ENCODE results near the gene BCAR1. TPM values are rescaled to one million over a fixed set of nuclear protein-coding genes. Genes with fewer than 3 reads are reported as not detected.
"Not testable (repeated sequence)": the region's sequence is repeated elsewhere in the genome, so short reads cannot be mapped to it uniquely, and the experiment has no call there.

Gene BCAR1
- total RNA-seq, 4 donors from 2014 or later = 125 to 201 (median 154) TPM

DNA sequence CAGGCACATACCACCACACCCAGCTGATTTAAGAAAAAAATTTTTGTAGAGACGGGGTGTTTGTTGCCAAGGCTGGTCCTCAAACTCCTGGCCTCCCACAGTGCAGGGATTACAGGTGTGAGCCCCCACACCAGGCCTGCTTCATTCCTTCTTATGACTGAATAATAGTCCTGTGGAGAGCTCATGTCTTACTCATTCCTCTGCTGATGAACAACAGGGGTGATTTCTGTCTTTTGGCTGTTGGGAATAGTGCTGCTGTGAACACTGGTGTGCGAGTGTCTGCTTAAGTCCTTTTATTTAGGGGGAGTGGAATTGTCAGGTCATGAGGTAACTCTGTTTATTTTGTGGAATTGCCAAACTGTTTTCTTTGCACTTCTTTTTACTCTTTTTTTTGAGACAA lies 35.3 kb downstream of the BCAR1 start:
- DNase-seq = no peak
- Histone ChIP-seq H3K27ac (no peak overlapping the region), H3K9me3 (no peaks in the 10 kb centered on the region), H3K36me3 (no peaks in the 10 kb centered on the region), H3K4me1 (no peaks in the 10 kb centered on the region), H3K27me3 (no peaks in the 10 kb centered on the region), H3K4me3 (no peak overlapping the region)
- 60 to 78% methylated on average over 1 to 2 of the region's 2 CpGs for whole genome bisulfite sequencing, 2 donors (ENCODE audit: low coverage in 1 of 2)
- in situ Hi-C loops (cut with MboI; ENCODE audit: low pct_ligation_motif_present in 1 of 4, low pct_unique_long_range_greater_than_20kb in 1 of 4, low sequenced_read_pairs in 3 of 4) (loop anchor here in 3 of 4 donors (10.0 to 25.0 kb wide), 3 partner anchors 171 to 546 kb away; no protein-coding TSS in a partner anchor), intact Hi-C loops (cut with DNase I; ENCODE audit: low total_unique reads) (loop anchor here (2.0 kb wide), 1 partner anchor 15 kb away; no protein-coding TSS in a partner anchor)
- TF ChIP-seq POLR2AphosphoS5 (IDR thresholded peaks at IDR 0.05) = no peak
- no peak for TF ChIP-seq EP300 (IDR thresholded peaks at IDR 0.05; ENCODE audit: low read depth)
- no peak for TF ChIP-seq POLR2A (IDR thresholded peaks at IDR 0.05)
- TF ChIP-seq, protein P1, sequence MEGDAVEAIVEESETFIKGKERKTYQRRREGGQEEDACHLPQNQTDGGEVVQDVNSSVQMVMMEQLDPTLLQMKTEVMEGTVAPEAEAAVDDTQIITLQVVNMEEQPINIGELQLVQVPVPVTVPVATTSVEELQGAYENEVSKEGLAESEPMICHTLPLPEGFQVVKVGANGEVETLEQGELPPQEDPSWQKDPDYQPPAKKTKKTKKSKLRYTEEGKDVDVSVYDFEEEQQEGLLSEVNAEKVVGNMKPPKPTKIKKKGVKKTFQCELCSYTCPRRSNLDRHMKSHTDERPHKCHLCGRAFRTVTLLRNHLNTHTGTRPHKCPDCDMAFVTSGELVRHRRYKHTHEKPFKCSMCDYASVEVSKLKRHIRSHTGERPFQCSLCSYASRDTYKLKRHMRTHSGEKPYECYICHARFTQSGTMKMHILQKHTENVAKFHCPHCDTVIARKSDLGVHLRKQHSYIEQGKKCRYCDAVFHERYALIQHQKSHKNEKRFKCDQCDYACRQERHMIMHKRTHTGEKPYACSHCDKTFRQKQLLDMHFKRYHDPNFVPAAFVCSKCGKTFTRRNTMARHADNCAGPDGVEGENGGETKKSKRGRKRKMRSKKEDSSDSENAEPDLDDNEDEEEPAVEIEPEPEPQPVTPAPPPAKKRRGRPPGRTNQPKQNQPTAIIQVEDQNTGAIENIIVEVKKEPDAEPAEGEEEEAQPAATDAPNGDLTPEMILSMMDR (IDR thresholded peaks at IDR 0.05) = no peak

DNA sequence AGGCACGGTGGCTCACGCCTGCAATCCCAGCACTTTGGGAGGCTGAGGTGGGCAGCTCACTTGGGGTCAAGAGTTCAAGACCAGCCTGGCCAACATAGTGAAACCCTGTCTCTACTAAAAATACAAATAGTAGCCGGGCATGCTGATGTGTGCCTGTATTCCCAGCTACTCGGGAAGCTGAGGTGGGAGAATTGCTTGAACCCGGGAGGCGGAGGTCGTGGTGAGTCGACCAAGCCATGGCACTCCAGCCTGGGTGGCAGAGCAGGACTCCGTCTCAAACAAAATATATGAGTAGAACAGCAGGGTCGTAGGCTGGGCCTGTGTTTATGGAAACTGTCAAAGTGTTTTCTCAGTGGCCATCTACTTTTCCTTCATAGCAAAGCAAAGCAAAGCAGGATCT lies 40.1 kb downstream of the BCAR1 start:
- 79% methylated on average over 10 of the region's 10 CpGs; no CpG with 5 or more reads in 1 of the 2 donors for WGBS, 2 donors (ENCODE audit: low coverage in 1 of 2)
- H3K4me3 ChIP-seq; H3K27ac ChIP-seq; DNase-seq; intact Hi-C loops (cut with DNase I; ENCODE audit: low total_unique reads); H3K4me1 ChIP-seq; H3K9me3 ChIP-seq; H3K27me3 ChIP-seq; H3K36me3 ChIP-seq: not testable (repeated sequence)
- in situ Hi-C loops (cut with MboI; ENCODE audit: low pct_ligation_motif_present in 1 of 4, low pct_unique_long_range_greater_than_20kb in 1 of 4, low sequenced_read_pairs in 3 of 4) = loop anchor here in 3 of 4 donors (10.0 to 25.0 kb wide), 3 partner anchors 176 to 551 kb away; no protein-coding TSS in a partner anchor

DNA sequence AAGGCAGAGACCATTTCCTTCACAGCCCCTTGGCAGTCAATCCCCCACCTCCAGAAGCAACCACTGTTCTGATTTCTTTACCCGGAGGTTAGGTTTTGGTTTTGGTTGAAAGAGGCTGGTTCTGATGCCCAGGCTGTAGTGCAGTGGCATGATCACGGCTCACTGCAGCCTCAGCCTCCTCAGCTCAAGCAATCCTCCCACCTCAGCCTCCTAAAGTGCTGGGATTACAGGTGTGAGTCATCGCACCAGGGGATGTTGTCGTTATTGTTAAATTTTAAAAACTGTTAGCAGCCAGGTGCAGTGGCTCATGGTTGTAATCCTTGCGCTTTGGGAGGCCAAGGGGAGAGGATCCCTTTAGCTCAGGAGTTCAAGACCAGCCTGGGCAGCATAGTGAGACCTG lies 41.5 kb downstream of the BCAR1 start:
- 76 to 100% methylated on average over 1 to 5 of the region's 5 CpGs for WGBS, 2 donors (ENCODE audit: low coverage in 1 of 2)
- Histone ChIP-seq H3K4me1 (no peaks in the 10 kb centered on the region), H3K27me3 (no peaks in the 10 kb centered on the region), H3K36me3 (no peaks in the 10 kb centered on the region), H3K27ac (no peak overlapping the region), H3K4me3 (no peak overlapping the region), H3K9me3 (no peaks in the 10 kb centered on the region)
- in situ Hi-C loops (cut with MboI; ENCODE audit: low pct_ligation_motif_present in 1 of 4, low pct_unique_long_range_greater_than_20kb in 1 of 4, low sequenced_read_pairs in 3 of 4) (loop anchor here in 3 of 4 donors (10.0 to 25.0 kb wide), 4 partner anchors 175 to 552 kb away; no protein-coding TSS in a partner anchor), intact Hi-C loops (cut with DNase I; ENCODE audit: low total_unique reads) (no loop called here)
- TF ChIP-seq EP300 (IDR thresholded peaks at IDR 0.05; ENCODE audit: low read depth) = no peak
- TF ChIP-seq, protein P1 (IDR thresholded peaks at IDR 0.05) = no peak
- no peak for TF ChIP-seq POLR2A (IDR thresholded peaks at IDR 0.05)
- no peak for DNase-seq

DNA sequence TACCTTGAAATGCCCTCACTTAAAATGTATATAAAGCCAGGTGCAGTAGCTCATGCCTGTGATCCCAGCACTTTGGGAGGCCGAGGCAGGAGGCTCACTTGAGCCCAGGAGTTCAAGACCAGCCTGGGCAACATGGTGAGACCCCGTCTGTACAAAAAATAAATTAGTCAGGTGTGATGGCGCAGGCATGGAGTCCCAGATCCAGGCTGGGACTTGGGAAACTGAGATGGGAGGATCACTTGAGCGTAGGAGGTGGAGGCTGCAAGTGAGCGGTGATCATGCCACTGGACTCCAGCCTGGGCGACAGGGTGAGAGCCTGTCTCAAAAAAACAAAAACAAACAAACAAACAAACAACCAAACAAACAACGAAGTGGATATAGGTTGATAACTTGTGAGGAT lies 41.9 kb downstream of the BCAR1 start:
- 80% methylated on average over 7 of the region's 7 CpGs; no CpG with 5 or more reads in 1 of the 2 donors for WGBS, 2 donors (ENCODE audit: low coverage in 1 of 2)
- intact Hi-C loops (cut with DNase I; ENCODE audit: low total_unique reads); H3K4me1 ChIP-seq; H3K27ac ChIP-seq; H3K9me3 ChIP-seq; H3K36me3 ChIP-seq; H3K4me3 ChIP-seq; H3K27me3 ChIP-seq; DNase-seq: not testable (repeated sequence)
- in situ Hi-C loops (cut with MboI; ENCODE audit: low pct_ligation_motif_present in 1 of 4, low pct_unique_long_range_greater_than_20kb in 1 of 4, low sequenced_read_pairs in 3 of 4) = loop anchor here in 2 of 4 donors (10.0 to 25.0 kb wide), 3 partner anchors 175 to 553 kb away; no protein-coding TSS in a partner anchor

DNA sequence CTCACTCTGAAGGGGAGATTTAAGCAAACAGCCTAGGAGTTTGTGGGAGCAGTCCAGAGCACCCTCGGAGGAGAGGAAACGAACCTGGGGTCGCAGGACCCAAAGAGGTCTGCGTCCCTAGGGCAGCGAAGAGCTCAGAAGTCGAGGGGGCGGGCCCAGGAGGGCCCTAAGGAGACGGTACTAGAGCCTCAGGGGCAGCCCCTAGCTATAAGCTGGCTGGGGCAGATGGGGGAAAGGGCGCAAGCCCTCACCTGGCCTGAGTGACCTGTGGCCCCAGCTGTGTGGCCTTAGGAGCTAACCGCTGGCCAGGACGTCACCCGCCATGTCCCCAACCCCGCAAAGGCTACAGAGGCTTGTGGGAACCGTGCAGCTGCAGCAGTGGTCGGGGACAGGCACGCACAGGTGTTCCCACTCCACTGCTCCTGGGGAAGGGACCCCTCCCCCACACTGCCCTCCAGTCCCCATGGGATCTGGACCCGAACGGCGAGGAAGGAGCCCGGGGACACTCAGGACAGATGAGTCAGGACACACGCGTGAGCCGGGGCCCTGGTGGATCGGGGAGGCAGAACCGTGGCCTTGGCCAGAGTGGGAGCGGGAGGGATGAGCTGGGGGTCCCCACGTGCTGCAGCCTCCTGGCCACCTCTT lies 42.4 kb downstream of the BCAR1 start:
- in situ Hi-C loops (cut with MboI; ENCODE audit: low pct_ligation_motif_present in 1 of 4, low pct_unique_long_range_greater_than_20kb in 1 of 4, low sequenced_read_pairs in 3 of 4) (loop anchor here in 2 of 4 donors (10.0 to 25.0 kb wide), 3 partner anchors 176 to 553 kb away; no protein-coding TSS in a partner anchor), intact Hi-C loops (cut with DNase I; ENCODE audit: low total_unique reads) (no loop called here)
- TF ChIP-seq POLR2A (IDR thresholded peaks at IDR 0.05) = no peak
- TF ChIP-seq, protein P1 (IDR thresholded peaks at IDR 0.05) = no peak
- no peak for TF ChIP-seq POLR2AphosphoS5 (IDR thresholded peaks at IDR 0.05)
- TF ChIP-seq EP300 (IDR thresholded peaks at IDR 0.05; ENCODE audit: low read depth) = no peak
- no peaks in the 10 kb centered on the region for H3K9me3 ChIP-seq
- no peak for DNase-seq
- H3K27ac ChIP-seq = no peak overlapping the region
- H3K36me3 ChIP-seq = no peaks in the 10 kb centered on the region
- H3K4me3 ChIP-seq = no peak overlapping the region
- H3K4me1 ChIP-seq = no peaks in the 10 kb centered on the region
- H3K27me3 ChIP-seq = no peaks in the 10 kb centered on the region
- WGBS, 2 donors (ENCODE audit: low coverage in 1 of 2) = 87 to 88% methylated on average over 3 to 27 of the region's 27 CpGs

All from transverse colon (tissue), 4 donors.